SK-N-SH (cell line): ENCODE data around the gene TCEAL4. TPM values are rescaled to one million over a fixed set of nuclear protein-coding genes. Genes with fewer than 3 reads are reported as not detected.

Source experiments
- CTCF ChIA-PET: fragments of 300-600, 350-600 bp; formaldehyde crosslinking; extraction: SDS; loops from one replicate; lab custom pipeline; 2021; lab: Yijun Ruan, JAX
- POLR2A ChIA-PET: fragments of 350-600 bp; sonication (Branson Sonifier 250); formaldehyde crosslinking; extraction: SDS; loops from one replicate; lab custom pipeline; 2020; ENCODE audit warnings: antibody characterized with exemption, inconsistent platforms; lab: Yijun Ruan, JAX
- DNase-seq: peaks from one replicate; pipeline ENCODE4 v3.0.0; 2012
- H2AFZ ChIP-seq: fragments of 200-600 bp; sonication (generic); 2 replicates; pipeline ENCODE4 v1.8.1; 2016; ENCODE audit warnings: antibody characterized with exemption, mild to moderate bottlenecking, low read depth
- H3F3A ChIP-seq: fragments of 200-600 bp; sonication (generic); replicated peaks from 2 replicates; pipeline ENCODE3; 2016; ENCODE audit warnings: antibody characterized with exemption, mild to moderate bottlenecking; ENCODE audit not compliant: insufficient read depth
- H3K27ac ChIP-seq, 2 experiments: fragments of 200-500 bp in 1 of 2; fragments of 200-600 bp in 1 of 2; sonication (Bioruptor generic) in 1 of 2; sonication (generic), shearing (Covaris generic) in 1 of 2; 2 replicates each; pipeline versions ENCODE4 v1.5.1 to v1.6.1; 2014 to 2016; ENCODE audit warnings: low read depth in 2 of 2, inconsistent platforms in 1 of 2, low read length in 1 of 2, mild to moderate bottlenecking in 1 of 2, mixed read lengths in 1 of 2
- H3K27me3 ChIP-seq: fragments of 200-600 bp; sonication (generic), shearing (Covaris generic); 2 replicates; pipeline ENCODE4 v1.6.1; 2016; ENCODE audit warnings: mixed run types; ENCODE audit not compliant: insufficient read depth
- H3K36me3 ChIP-seq, 2 experiments: fragments of 200-500 bp in 1 of 2; fragments of 200-600 bp in 1 of 2; sonication (Bioruptor generic) in 1 of 2; sonication (generic) in 1 of 2; replicated peaks in 1 of 2; 2 replicates each; pipeline versions ENCODE3 to v1.5.1; 2014 to 2016; ENCODE audit warnings: low read length in 1 of 2, mild to moderate bottlenecking in 1 of 2; ENCODE audit not compliant: insufficient read depth in 2 of 2, control insufficient read depth in 1 of 2
- H3K4me1 ChIP-seq, 2 experiments: fragments of 200-500 bp in 1 of 2; fragments of 200-600 bp in 1 of 2; sonication (Bioruptor generic) in 1 of 2; sonication (generic), shearing (Covaris generic) in 1 of 2; 2 replicates each; pipeline versions ENCODE4 v1.5.1 to v1.6.1; 2014 to 2016; ENCODE audit warnings: low read depth in 1 of 2, low read length in 1 of 2, mixed run types in 1 of 2; ENCODE audit not compliant: insufficient read depth in 2 of 2, control insufficient read depth in 1 of 2
- H3K4me2 ChIP-seq: fragments of 200-600 bp; sonication (generic), shearing (Covaris generic); 2 replicates; pipeline ENCODE4 v1.6.1; 2017; ENCODE audit warnings: mixed run types
- H3K4me3 ChIP-seq, 2 experiments: fragments of 200-500 bp in 1 of 2; fragments of 200-600 bp in 1 of 2; sonication (Bioruptor generic) in 1 of 2; sonication (generic), shearing (Covaris generic) in 1 of 2; 2 replicates each; pipeline versions ENCODE4 v1.5.1 to v1.8.1; 2014 to 2016; ENCODE audit warnings: low read depth in 2 of 2, inconsistent platforms in 1 of 2, low read length in 1 of 2, mild to moderate bottlenecking in 1 of 2, mixed read lengths in 1 of 2, moderate library complexity in 1 of 2
- H3K79me2 ChIP-seq: fragments of 200-600 bp; sonication (generic); 2 replicates; pipeline ENCODE4 v1.8.1; 2017; ENCODE audit warnings: mild to moderate bottlenecking; ENCODE audit not compliant: insufficient read depth
- H3K9ac ChIP-seq: fragments of 200-600 bp; sonication (generic); 2 replicates; pipeline ENCODE4 v1.6.1; 2017; ENCODE audit warnings: mixed run types
- H3K9me2 ChIP-seq: fragments of 200-600 bp; sonication (generic); 2 replicates; pipeline ENCODE4 v1.6.1; 2017; ENCODE audit warnings: mixed run types
- H3K9me3 ChIP-seq: fragments of 200-600 bp; sonication (generic); 2 replicates; pipeline ENCODE4 v1.6.1; 2017; ENCODE audit warnings: mixed run types, mild to moderate bottlenecking, moderate library complexity
- H4K20me1 ChIP-seq: fragments of 200-600 bp; sonication (generic); 2 replicates; pipeline ENCODE4 v1.6.1; 2017; ENCODE audit warnings: mild to moderate bottlenecking, mixed run types; ENCODE audit not compliant: insufficient read depth
- CHD2 ChIP-seq: fragments of 150-350 bp; IDR thresholded peaks from 2 replicates; pipeline ENCODE4 v1.6.1; 2018; ENCODE audit warnings: low read length; ENCODE audit not compliant: partially characterized antibody
- EP300 ChIP-seq, 2 experiments: IDR thresholded peaks; 2 replicates each; pipeline versions ENCODE4 v1.4.0 to v1.6.1; 2012; ENCODE audit warnings: borderline replicate concordance in 1 of 2, low read depth in 1 of 2, low read length in 1 of 2
- FOSL2 ChIP-seq: IDR thresholded peaks from 2 replicates; pipeline ENCODE4 v1.4.0; 2012; ENCODE audit warnings: low read depth, mild to moderate bottlenecking, moderate library complexity, borderline replicate concordance
- FOXM1 ChIP-seq: IDR thresholded peaks from 2 replicates; pipeline ENCODE4 v1.4.0; 2012; ENCODE audit warnings: low read depth, mild to moderate bottlenecking
- GABPA ChIP-seq: IDR thresholded peaks from 2 replicates; pipeline ENCODE4 v1.4.0; 2012; ENCODE audit warnings: low read depth, mild to moderate bottlenecking
- GATA2 ChIP-seq: sonication (generic); formaldehyde crosslinking; IDR thresholded peaks from 2 replicates; pipeline ENCODE4 v1.5.0; 2020; ENCODE audit warnings: mild to moderate bottlenecking, missing genetic modification reagents
- JUND ChIP-seq: IDR thresholded peaks from 2 replicates; pipeline ENCODE4 v1.4.0; 2012
- MEF2A ChIP-seq: IDR thresholded peaks from 2 replicates; pipeline ENCODE4 v1.4.0; 2012; ENCODE audit warnings: low read depth, borderline replicate concordance
- MXI1 ChIP-seq: IDR thresholded peaks from 2 replicates; pipeline ENCODE4 v1.6.1; 2012; ENCODE audit warnings: mild to moderate bottlenecking, low read depth, low read length, improper control_type of control experiment
- NFIC ChIP-seq: IDR thresholded peaks from 2 replicates; pipeline ENCODE4 v1.4.0; 2012; ENCODE audit warnings: borderline replicate concordance
- NRF1 ChIP-seq: IDR thresholded peaks from 2 replicates; pipeline ENCODE4 v1.6.1; 2012; ENCODE audit warnings: low read depth, mild to moderate bottlenecking, low read length
- RFX5 ChIP-seq: IDR thresholded peaks from 2 replicates; pipeline ENCODE4 v1.6.1; 2012; ENCODE audit warnings: mild to moderate bottlenecking, improper control_type of control experiment, low read length
- RXRA ChIP-seq: IDR thresholded peaks from 2 replicates; pipeline ENCODE4 v1.4.0; 2012; ENCODE audit warnings: low read depth, mild to moderate bottlenecking, borderline replicate concordance
- SIN3A ChIP-seq: IDR thresholded peaks from 2 replicates; pipeline ENCODE4 v1.6.1; 2012; ENCODE audit warnings: low read depth, mild to moderate bottlenecking, low read length, moderate library complexity, borderline replicate concordance
- SMC3 ChIP-seq: IDR thresholded peaks from 2 replicates; pipeline ENCODE4 v1.6.1; 2012; ENCODE audit warnings: low read depth, low read length, improper control_type of control experiment
- TEAD4 ChIP-seq: IDR thresholded peaks from 2 replicates; pipeline ENCODE4 v1.4.0; 2012; ENCODE audit warnings: mild to moderate bottlenecking, borderline replicate concordance; ENCODE audit not compliant: insufficient read depth
- YY1 ChIP-seq: IDR thresholded peaks from 2 replicates; pipeline ENCODE4 v1.4.0; 2012; ENCODE audit warnings: low read depth, mild to moderate bottlenecking
- WGBS: methylation state at CpG from one replicate; pipeline ENCODE4 v1.1.6; 2017; ENCODE audit warnings: low lambda C conversion rate; 5-methylcytosine and 5-hydroxymethylcytosine counted together
- polyA plus RNA-seq, 3 experiments: library from polyadenylated mRNA; depleted of rRNA; stranded (reverse); fragments of >200 nt; gene quantifications; 2 replicates each; pipeline ENCODE4 v1.2.3, GENCODE V29; 2012
- TF ChIP-seq, protein P1 (sequence below): IDR thresholded peaks from 2 replicates; pipeline ENCODE4 v1.4.0; 2012; ENCODE audit warnings: low read depth, borderline replicate concordance
- TF ChIP-seq, protein P2 (sequence below): fragments of 150-350 bp; IDR thresholded peaks from 2 replicates; pipeline ENCODE4 v1.6.1; 2016; ENCODE audit warnings: mild to moderate bottlenecking, low read depth, low read length
- TF ChIP-seq, protein P3 (sequence below): IDR thresholded peaks from 2 replicates; pipeline ENCODE4 v1.4.0; 2012; ENCODE audit warnings: low read depth

TCEAL4 gene
- polyA plus RNA-seq, 1 of the 3 experiments (the other 2 are of a cell fraction) = 39.1 TPM

DNA sequence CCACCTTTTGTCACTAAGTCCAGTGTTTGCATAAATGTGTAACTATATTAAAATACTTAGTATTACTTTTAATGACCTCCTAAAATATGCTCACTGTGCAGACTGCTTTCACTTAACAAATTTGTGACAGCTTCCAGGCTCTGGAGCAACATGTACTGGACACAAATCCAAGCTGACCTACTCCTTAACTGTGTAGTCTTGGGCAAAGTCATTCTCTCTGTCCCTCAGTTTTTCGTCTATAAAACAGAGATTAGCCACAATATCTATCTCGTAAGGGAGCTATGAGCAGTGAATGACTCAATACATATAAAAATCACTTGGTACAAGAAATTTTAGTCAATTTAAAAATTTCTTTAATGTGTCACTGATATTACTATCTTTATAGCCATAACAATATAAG is 45.6 kb upstream of the TCEAL4 start:
- no peaks in the 10 kb centered on the region for H3K9me2 ChIP-seq
- 40% methylated on average over 2 of the region's 2 CpGs for WGBS
- H4K20me1 ChIP-seq = no peaks in the 10 kb centered on the region
- H3K36me3 ChIP-seq = no peaks in the 10 kb centered on the region
- no peaks in the 10 kb centered on the region for H3F3A ChIP-seq
- DNase-seq = no peak
- H3K4me3 ChIP-seq = no peak overlapping the region
- CTCF ChIA-PET = no interaction called here
- POLR2A ChIA-PET = no interaction called here
- no peaks in the 10 kb centered on the region for H3K9me3 ChIP-seq
- no peak overlapping the region for H2AFZ ChIP-seq
- no peaks in the 10 kb centered on the region for H3K4me1 ChIP-seq
- no peak overlapping the region for H3K27ac ChIP-seq
- no peak overlapping the region for H3K4me2 ChIP-seq
- H3K27me3 ChIP-seq = no peaks in the 10 kb centered on the region
- TF ChIP-seq SIN3A (no peak), RFX5 (no peak), MEF2A (no peak), FOSL2 (no peak), NRF1 (no peak), CHD2 (no peak), YY1 (no peak), NFIC (no peak), GATA2 (CRISPR knock-in tag) (no peak)
- TF ChIP-seq, protein P1, sequence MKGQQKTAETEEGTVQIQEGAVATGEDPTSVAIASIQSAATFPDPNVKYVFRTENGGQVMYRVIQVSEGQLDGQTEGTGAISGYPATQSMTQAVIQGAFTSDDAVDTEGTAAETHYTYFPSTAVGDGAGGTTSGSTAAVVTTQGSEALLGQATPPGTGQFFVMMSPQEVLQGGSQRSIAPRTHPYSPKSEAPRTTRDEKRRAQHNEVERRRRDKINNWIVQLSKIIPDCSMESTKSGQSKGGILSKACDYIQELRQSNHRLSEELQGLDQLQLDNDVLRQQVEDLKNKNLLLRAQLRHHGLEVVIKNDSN = no peak
- H3K9ac ChIP-seq = no peak overlapping the region
- H3K79me2 ChIP-seq = no peaks in the 10 kb centered on the region

DNA sequence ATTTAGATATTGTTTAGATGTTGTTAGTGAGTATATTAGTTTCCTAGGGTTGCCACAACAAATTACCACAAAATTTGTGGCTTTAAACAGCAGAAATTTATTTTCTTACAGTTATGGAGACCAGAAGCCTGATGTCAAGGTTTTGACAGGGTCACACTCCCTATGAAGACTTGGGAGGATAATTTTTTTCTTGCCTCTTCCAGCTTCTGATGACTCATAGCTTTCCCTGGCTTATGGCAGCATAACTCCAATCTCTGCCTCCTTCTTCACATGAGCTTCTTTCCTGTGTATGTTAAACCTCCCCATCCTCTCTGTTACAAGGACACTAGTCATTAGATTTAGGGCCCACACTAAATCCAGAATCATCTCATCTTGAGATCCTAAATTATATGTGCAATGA is 45.2 kb upstream of the TCEAL4 start:
- no peaks in the 10 kb centered on the region for H3K27me3 ChIP-seq
- no peaks in the 10 kb centered on the region for H3F3A ChIP-seq
- no peak for DNase-seq
- H3K4me3 ChIP-seq = no peak overlapping the region
- TF ChIP-seq FOSL2 (peak; percentile 69), SIN3A (no peak), JUND (peak; percentile 56), RXRA (no peak), NRF1 (no peak), EP300 (IDR thresholded peaks at IDR 0.05; ENCODE audit: borderline replicate concordance in 1 of 2, low read depth in 1 of 2, low read length in 1 of 2) (no peak), TEAD4 (no peak), FOXM1 (no peak), MXI1 (no peak), SMC3 (no peak), GABPA (no peak)
- TF ChIP-seq, protein P2, sequence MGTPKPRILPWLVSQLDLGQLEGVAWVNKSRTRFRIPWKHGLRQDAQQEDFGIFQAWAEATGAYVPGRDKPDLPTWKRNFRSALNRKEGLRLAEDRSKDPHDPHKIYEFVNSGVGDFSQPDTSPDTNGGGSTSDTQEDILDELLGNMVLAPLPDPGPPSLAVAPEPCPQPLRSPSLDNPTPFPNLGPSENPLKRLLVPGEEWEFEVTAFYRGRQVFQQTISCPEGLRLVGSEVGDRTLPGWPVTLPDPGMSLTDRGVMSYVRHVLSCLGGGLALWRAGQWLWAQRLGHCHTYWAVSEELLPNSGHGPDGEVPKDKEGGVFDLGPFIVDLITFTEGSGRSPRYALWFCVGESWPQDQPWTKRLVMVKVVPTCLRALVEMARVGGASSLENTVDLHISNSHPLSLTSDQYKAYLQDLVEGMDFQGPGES = no peak
- TF ChIP-seq, protein P3, sequence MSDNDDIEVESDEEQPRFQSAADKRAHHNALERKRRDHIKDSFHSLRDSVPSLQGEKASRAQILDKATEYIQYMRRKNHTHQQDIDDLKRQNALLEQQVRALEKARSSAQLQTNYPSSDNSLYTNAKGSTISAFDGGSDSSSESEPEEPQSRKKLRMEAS = no peak
- H3K4me1 ChIP-seq = no peaks in the 10 kb centered on the region
- no peaks in the 10 kb centered on the region for H3K9me2 ChIP-seq
- no peak overlapping the region for H3K27ac ChIP-seq
- no peak overlapping the region for H3K9ac ChIP-seq
- ChIA-PET POLR2A (no interaction called here), CTCF (no interaction called here)
- H3K9me3 ChIP-seq = no peaks in the 10 kb centered on the region
- H4K20me1 ChIP-seq = no peaks in the 10 kb centered on the region
- no peak overlapping the region for H2AFZ ChIP-seq
- no peak overlapping the region for H3K4me2 ChIP-seq
- no peaks in the 10 kb centered on the region for H3K79me2 ChIP-seq
- no peaks in the 10 kb centered on the region for H3K36me3 ChIP-seq
